CD8-positive, alpha-beta memory T cell (primary cell): ENCODE results near the gene PDRG1. TPM values are rescaled to one million over a fixed set of nuclear protein-coding genes. Genes with fewer than 3 reads are reported as not detected.

ENCODE experiments used
- CTCF ChIA-PET: fragments of 350-600 bp; sonication (Branson Sonifier 250); formaldehyde crosslinking; loops from one replicate; lab custom pipeline; 2021; ENCODE audit warnings: antibody characterized with exemption; lab: Charles Lee
- POLR2A ChIA-PET: fragments of 350-600 bp; sonication (Branson Sonifier 250); formaldehyde crosslinking; loops from one replicate; lab custom pipeline; 2021; ENCODE audit warnings: antibody characterized with exemption; lab: Charles Lee
- DNase-seq, 5 donors: peaks; one replicate each; pipeline versions ENCODE4 v3.0.0 to v3.0.0-alpha.2; 2020 to 2022; ENCODE audit warnings: mixed read lengths in 1 of 5
- H3K27ac ChIP-seq: one replicate; pipeline ENCODE4 v1.7.0; 2013; ENCODE audit warnings: low read depth, mild to moderate bottlenecking, low read length, moderate library complexity
- H3K27me3 ChIP-seq: 2 replicates; pipeline ENCODE4 v1.7.0; 2013; ENCODE audit warnings: low read length, mild to moderate bottlenecking; ENCODE audit not compliant: insufficient read depth, poor library complexity, severe bottlenecking
- H3K36me3 ChIP-seq: 2 replicates; pipeline ENCODE4 v1.7.0; 2013; ENCODE audit warnings: mild to moderate bottlenecking, low read length, moderate library complexity; ENCODE audit not compliant: insufficient read depth
- H3K4me1 ChIP-seq: 2 replicates; pipeline ENCODE4 v1.7.0; 2013; ENCODE audit warnings: mild to moderate bottlenecking, low read length, moderate library complexity; ENCODE audit not compliant: insufficient read depth
- H3K4me3 ChIP-seq: 2 replicates; pipeline ENCODE4 v1.7.0; 2013; ENCODE audit warnings: mild to moderate bottlenecking, low read length
- H3K9me3 ChIP-seq: 2 replicates; pipeline ENCODE4 v1.7.0; 2013; ENCODE audit warnings: mild to moderate bottlenecking, low read length
- H3K27ac Mint-ChIP-seq, 8 donors: one replicate each; pipeline ENCODE4 v1.8.0; 2020 to 2021; ENCODE audit warnings: mixed read lengths in 8 of 8, mild to moderate bottlenecking in 6 of 8, inconsistent platforms in 3 of 8, moderate library complexity in 3 of 8
- H3K27me3 Mint-ChIP-seq, 2 donors: one replicate each; pipeline ENCODE4 v1.8.0; 2020 to 2021; ENCODE audit warnings: mixed read lengths in 2 of 2, mild to moderate bottlenecking in 1 of 2, moderate library complexity in 1 of 2
- H3K36me3 Mint-ChIP-seq, 3 donors: one replicate each; pipeline ENCODE4 v1.8.0; 2020 to 2021; ENCODE audit warnings: mixed read lengths in 3 of 3, inconsistent platforms in 1 of 3, mild to moderate bottlenecking in 1 of 3
- H3K4me1 Mint-ChIP-seq, 3 donors: one replicate each; pipeline ENCODE4 v1.8.0; 2020 to 2021; ENCODE audit warnings: mixed read lengths in 3 of 3, inconsistent platforms in 1 of 3, mild to moderate bottlenecking in 1 of 3
- H3K4me3 Mint-ChIP-seq, 7 donors: one replicate each; pipeline ENCODE4 v1.8.0; 2020 to 2021; ENCODE audit warnings: mixed read lengths in 7 of 7, mild to moderate bottlenecking in 6 of 7, moderate library complexity in 4 of 7, inconsistent platforms in 2 of 7
- H3K9me3 Mint-ChIP-seq, 5 donors: one replicate each; pipeline ENCODE4 v1.8.0; 2020 to 2022; ENCODE audit warnings: mixed read lengths in 5 of 5, mild to moderate bottlenecking in 3 of 5, moderate library complexity in 2 of 5, inconsistent platforms in 1 of 5
- polyA plus RNA-seq: library from polyadenylated mRNA; unstranded; fragments of 300-500 nt; fragmentation: Illumina TruSeq; gene quantifications from one replicate; pipeline ENCODE4 v1.2.3, GENCODE V29; 2021
- total RNA-seq, 2 experiments: library from RNA; stranded (reverse); gene quantifications; one replicate each; pipeline ENCODE4 v1.2.3, GENCODE V29; 2021

Gene PDRG1
- total and polyA plus RNA-seq, 3 experiments from 2014 or later: 22.4 to 23.9 (median 23.9) TPM

DNA sequence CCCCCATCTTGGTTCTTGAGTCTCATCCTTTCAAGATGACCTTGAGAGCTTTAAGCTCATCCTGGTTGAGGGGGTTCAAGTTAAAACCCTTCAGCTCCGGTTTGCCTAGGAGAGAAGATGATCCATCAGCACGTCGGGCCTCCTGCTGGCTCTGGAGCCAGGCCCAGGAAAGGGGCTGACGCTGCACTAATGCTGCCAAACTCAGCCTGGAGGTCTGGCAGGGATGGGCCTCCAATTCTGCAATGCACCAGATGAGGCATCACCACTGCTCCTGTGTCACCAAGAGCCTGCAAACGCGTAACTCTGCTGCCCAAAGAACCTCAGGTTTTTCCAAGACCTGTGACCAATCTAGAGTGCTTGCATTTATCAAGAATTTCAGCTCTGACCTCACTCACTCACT lies 6.1 kb downstream of the PDRG1 start:
- H3K9me3 Mint-ChIP-seq: no peaks in the 10 kb centered on the region
- Histone ChIP-seq H3K4me1 (peaks cover 12% of the 10 kb centered on the region), H3K9me3 (no peaks in the 10 kb centered on the region), H3K27me3 (no peaks in the 10 kb centered on the region), H3K36me3 (peaks cover 45% of the 10 kb centered on the region), H3K27ac (no peak overlapping the region), H3K4me3 (no peak overlapping the region)
- ChIA-PET POLR2A (no interaction called here), CTCF (no interaction called here)
- no peak for DNase-seq
- H3K27ac Mint-ChIP-seq: no peak overlapping the region
- no peak overlapping the region for H3K4me3 Mint-ChIP-seq
- peaks cover 12 to 86% (median 27%) of the 10 kb centered on the region in 3 donors for H3K36me3 Mint-ChIP-seq
- peaks cover 0 to 2% of the 10 kb centered on the region in 2 donors for H3K27me3 Mint-ChIP-seq
- H3K4me1 Mint-ChIP-seq: peaks cover 16 to 22% (median 21%) of the 10 kb centered on the region in 3 donors

DNA sequence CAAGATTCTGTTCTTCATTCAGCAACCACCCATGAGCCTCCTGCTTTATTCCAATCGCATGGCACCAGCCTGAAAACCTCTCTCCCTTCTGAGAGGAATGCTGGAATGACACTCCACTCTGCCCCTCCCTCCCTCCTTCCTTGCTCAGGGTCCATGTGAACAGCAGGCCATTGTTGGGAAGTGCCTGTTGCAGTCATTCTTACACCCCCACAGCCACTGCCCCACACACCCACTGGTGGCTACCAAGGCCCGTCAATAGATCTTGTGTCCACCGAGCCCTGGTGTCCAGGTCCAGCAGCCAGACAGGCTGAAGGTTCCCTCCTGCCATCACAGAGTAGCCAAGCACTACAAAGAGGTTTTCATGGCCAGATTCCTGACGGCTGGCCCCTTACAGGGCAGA lies 6.5 kb downstream of the PDRG1 start:
- ChIA-PET POLR2A (no interaction called here), CTCF (no interaction called here)
- Histone ChIP-seq H3K27me3 (no peaks in the 10 kb centered on the region), H3K27ac (no peak overlapping the region), H3K9me3 (no peaks in the 10 kb centered on the region), H3K36me3 (peaks cover 45% of the 10 kb centered on the region), H3K4me3 (no peak overlapping the region), H3K4me1 (peaks cover 7% of the 10 kb centered on the region)
- DNase-seq: no peak
- Mint-ChIP-seq H3K36me3 (peaks cover 12 to 88% (median 27%) of the 10 kb centered on the region in 3 donors), H3K9me3 (no peaks in the 10 kb centered on the region), H3K4me3 (no peak overlapping the region), H3K27ac (no peak overlapping the region), H3K27me3 (peaks cover 0 to 2% of the 10 kb centered on the region in 2 donors), H3K4me1 (peaks cover 12 to 18% (median 16%) of the 10 kb centered on the region in 3 donors)

- H3K9me3 ChIP-seq: no peaks in the 10 kb centered on the region
- CTCF ChIA-PET: interaction anchor here (1.2 kb wide), 1 partner anchor 10 kb away, joined by 3 read pairs; no protein-coding TSS in a partner anchor
- Mint-ChIP-seq H3K27ac (no peak overlapping the region), H3K9me3 (no peaks in the 10 kb centered on the region), H3K4me3 (no peak overlapping the region), H3K27me3 (peaks cover 0 to 2% of the 10 kb centered on the region in 2 donors), H3K4me1 (no peaks in the 10 kb centered on the region), H3K36me3 (peaks cover 3 to 73% (median 16%) of the 10 kb centered on the region in 3 donors)
- H3K27ac ChIP-seq: no peak overlapping the region
- POLR2A ChIA-PET: no interaction called here
- H3K4me1 ChIP-seq: no peaks in the 10 kb centered on the region
- DNase-seq: no peak
- no peak overlapping the region for H3K4me3 ChIP-seq
- H3K36me3 ChIP-seq: peaks cover 36% of the 10 kb centered on the region
- no peaks in the 10 kb centered on the region for H3K27me3 ChIP-seq
Measured at GRCh38 chr20:31943052-31943471, 8.8 kb downstream of the PDRG1 start.

- Mint-ChIP-seq H3K27ac (peak overlapping the region in 1 of 8 donors; percentile 50), H3K27me3 (peaks cover 0 to 2% of the 10 kb centered on the region in 2 donors), H3K36me3 (peaks cover 0 to 39% (median 7%) of the 10 kb centered on the region in 3 donors), H3K9me3 (no peaks in the 10 kb centered on the region), H3K4me3 (no peak overlapping the region), H3K4me1 (no peaks in the 10 kb centered on the region)
- H3K27me3 ChIP-seq: no peaks in the 10 kb centered on the region
- peaks cover 9% of the 10 kb centered on the region for H3K36me3 ChIP-seq
- no peak for DNase-seq
- H3K4me1 ChIP-seq: no peaks in the 10 kb centered on the region
- CTCF ChIA-PET: no interaction called here
- H3K4me3 ChIP-seq: no peak overlapping the region
- POLR2A ChIA-PET: no interaction called here
- no peak overlapping the region for H3K27ac ChIP-seq
- H3K9me3 ChIP-seq: no peaks in the 10 kb centered on the region
Measured at GRCh38 chr20:31939661-31940060, 12.2 kb downstream of the PDRG1 start.

DNA sequence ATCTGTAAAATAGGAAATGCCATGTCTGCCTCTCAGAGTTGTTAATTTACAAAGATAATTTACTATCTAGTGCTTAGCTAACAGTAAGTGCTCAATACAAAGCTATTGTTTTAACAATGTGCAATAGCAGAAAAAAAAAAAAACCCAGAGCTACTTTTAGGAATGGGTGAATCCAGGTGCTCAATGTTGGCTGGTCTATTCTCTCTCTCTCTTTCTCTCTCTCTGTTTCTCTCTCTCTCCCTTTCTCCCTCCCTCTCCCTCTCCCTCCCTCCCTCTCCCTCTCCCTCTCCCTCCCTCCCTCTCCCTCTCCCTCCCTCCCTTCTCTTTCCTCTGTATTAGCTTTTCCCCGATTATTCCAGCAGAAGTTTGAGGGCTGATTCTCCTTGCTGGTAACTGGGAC lies 14.0 kb downstream of the PDRG1 start:
- no peak overlapping the region for H3K27ac Mint-ChIP-seq
- Histone ChIP-seq H3K27me3 (no peaks in the 10 kb centered on the region), H3K36me3 (peaks cover 6% of the 10 kb centered on the region), H3K4me1 (no peaks in the 10 kb centered on the region), H3K27ac (no peak overlapping the region), H3K4me3 (no peak overlapping the region), H3K9me3 (no peaks in the 10 kb centered on the region)
- H3K4me1 Mint-ChIP-seq: no peaks in the 10 kb centered on the region
- POLR2A ChIA-PET: no interaction called here
- peaks cover 0 to 21% (median 2%) of the 10 kb centered on the region in 3 donors for H3K36me3 Mint-ChIP-seq
- H3K27me3 Mint-ChIP-seq: peaks cover 0 to 4% of the 10 kb centered on the region in 2 donors
- no peak for DNase-seq
- no peaks in the 10 kb centered on the region for H3K9me3 Mint-ChIP-seq
- CTCF ChIA-PET: interaction anchor here (1.1 kb wide), 1 partner anchor 14 kb away, joined by 3 read pairs; the partner anchor contains the start of gene PDRG1
- no peak overlapping the region for H3K4me3 Mint-ChIP-seq

- no peak overlapping the region for H3K4me3 Mint-ChIP-seq
- Histone ChIP-seq H3K27ac (no peak overlapping the region), H3K9me3 (no peaks in the 10 kb centered on the region), H3K27me3 (no peaks in the 10 kb centered on the region), H3K4me3 (no peak overlapping the region), H3K36me3 (no peaks in the 10 kb centered on the region), H3K4me1 (no peaks in the 10 kb centered on the region)
- no peak for DNase-seq
- H3K27me3 Mint-ChIP-seq: peaks cover 0 to 3% of the 10 kb centered on the region in 2 donors
- H3K4me1 Mint-ChIP-seq: no peaks in the 10 kb centered on the region
- H3K36me3 Mint-ChIP-seq: peaks cover 0 to 8% (median 0%) of the 10 kb centered on the region in 3 donors
- ChIA-PET POLR2A (no interaction called here), CTCF (interaction anchor here (1.4 kb wide), 1 partner anchor 17 kb away, joined by 3 read pairs; no protein-coding TSS in a partner anchor)
- H3K27ac Mint-ChIP-seq: no peak overlapping the region
- H3K9me3 Mint-ChIP-seq: no peaks in the 10 kb centered on the region
Measured at GRCh38 chr20:31936420-31936819, 15.4 kb downstream of the PDRG1 start.

DNA sequence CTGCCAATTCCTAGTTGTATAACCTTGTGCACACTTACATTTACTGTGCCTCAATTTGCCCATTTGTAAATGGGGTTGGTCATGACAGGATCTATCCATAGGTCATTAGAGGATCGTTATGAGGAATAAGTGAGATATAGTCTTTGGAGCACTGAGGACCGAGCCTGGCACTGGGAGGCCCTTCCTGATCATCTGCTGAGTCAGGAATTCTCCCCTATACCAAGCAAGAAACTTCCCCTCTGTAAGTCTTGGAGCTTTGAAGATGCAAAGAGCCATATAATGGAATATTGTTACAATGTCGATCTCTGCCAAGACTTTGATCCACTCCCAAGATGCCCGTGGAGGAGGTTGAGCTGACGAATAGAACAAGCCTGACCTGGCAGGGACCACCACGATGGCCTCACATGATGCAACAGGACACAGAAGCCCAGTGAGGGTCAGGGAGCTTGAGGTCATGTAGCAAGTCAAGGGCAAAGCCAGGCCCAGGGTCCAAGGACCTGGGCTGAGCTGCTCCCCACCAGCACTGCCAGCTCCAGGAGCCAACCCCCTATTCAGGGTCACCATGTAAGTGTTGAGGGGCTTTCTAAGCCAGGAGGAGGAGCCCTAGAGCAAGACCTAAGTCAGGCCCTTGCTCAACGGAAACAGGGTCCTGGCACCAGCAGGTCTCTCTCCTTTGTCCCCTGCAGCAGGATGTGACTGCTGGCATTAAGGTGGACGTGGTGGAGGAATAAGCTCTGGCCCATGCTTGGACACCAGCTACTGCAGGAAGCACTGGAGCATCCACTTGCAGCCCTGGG lies 16.7 kb downstream of the PDRG1 start:
- peaks cover 0 to 4% of the 10 kb centered on the region in 2 donors for H3K27me3 Mint-ChIP-seq
- ChIA-PET POLR2A (no interaction called here), CTCF (interaction anchor here (1.4 kb wide), 1 partner anchor 15 kb away, joined by 3 read pairs; no protein-coding TSS in a partner anchor)
- no peaks in the 10 kb centered on the region for H3K4me1 Mint-ChIP-seq
- no peak for DNase-seq
- Histone ChIP-seq H3K36me3 (no peaks in the 10 kb centered on the region), H3K27ac (no peak overlapping the region), H3K4me3 (no peak overlapping the region), H3K9me3 (no peaks in the 10 kb centered on the region), H3K27me3 (no peaks in the 10 kb centered on the region), H3K4me1 (no peaks in the 10 kb centered on the region)
- H3K4me3 Mint-ChIP-seq: no peak overlapping the region
- peaks cover 0 to 1% (median 0%) of the 10 kb centered on the region in 3 donors for H3K36me3 Mint-ChIP-seq
- H3K27ac Mint-ChIP-seq: no peak overlapping the region
- no peaks in the 10 kb centered on the region for H3K9me3 Mint-ChIP-seq

GRCh38 chr20:31934491-31934890 lies 17.4 kb downstream of the PDRG1 start:
- CTCF ChIA-PET: no interaction called here
- H3K36me3 Mint-ChIP-seq: no peaks in the 10 kb centered on the region

More at GRCh38 chr20:31934491-31934890, 17.4 kb downstream of the PDRG1 start:
- no peak overlapping the region for H3K27ac ChIP-seq
- H3K27me3 Mint-ChIP-seq: peaks cover 0 to 4% of the 10 kb centered on the region in 2 donors
- H3K27me3 ChIP-seq: no peaks in the 10 kb centered on the region
- no peaks in the 10 kb centered on the region for H3K36me3 ChIP-seq
- no peaks in the 10 kb centered on the region for H3K4me1 ChIP-seq
- no peaks in the 10 kb centered on the region for H3K4me1 Mint-ChIP-seq
- H3K4me3 ChIP-seq: no peak overlapping the region
- H3K27ac Mint-ChIP-seq: no peak overlapping the region
- POLR2A ChIA-PET: no interaction called here
- DNase-seq: no peak
- H3K9me3 ChIP-seq: no peaks in the 10 kb centered on the region
- H3K4me3 Mint-ChIP-seq: no peak overlapping the region
- H3K9me3 Mint-ChIP-seq: no peaks in the 10 kb centered on the region
